B cell (primary cell): ENCODE measurements around the gene SNRPD2.

Experiments used
- CTCF ChIP-seq: fragments of 200-600 bp; IDR thresholded peaks from one replicate; pipeline ENCODE4 v1.8.0; 2022; ENCODE audit warnings: antibody characterized with exemption, mild to moderate bottlenecking
- EZH2 ChIP-seq: IDR thresholded peaks from 2 replicates; pipeline ENCODE4 v1.6.1; 2012; ENCODE audit warnings: borderline replicate concordance, low read depth, mild to moderate bottlenecking, moderate library complexity, low read length; ENCODE audit not compliant: insufficient read depth, poor library complexity, severe bottlenecking

- TF ChIP-seq EZH2 (no peak), CTCF (no peak)
Measured at GRCh38 chr19:45643927-45644771, 47.6 kb downstream of the SNRPD2 start.
